Measurements from ENCODE around the gene GRM7. TPM values are rescaled to one million over a fixed set of nuclear protein-coding genes. Genes with fewer than 3 reads are reported as not detected.

Gene GRM7
- total and polyA plus RNA-seq, 2 experiments from 2014 or later, result 0.40 TPM; not detected in 1

- Mint-ChIP-seq H3K27me3 (ENCODE audit: insufficient read depth, low read depth, poor library complexity) (no peaks in the 10 kb centered on the region), H3K4me3 (no peak overlapping the region), H3K9me3 (peaks cover 76% of the 10 kb centered on the region), H3K27ac (no peak overlapping the region), H3K4me1 (peaks cover 5% of the 10 kb centered on the region; the same call in 2 of the 3 replicates), H3K36me3 (ENCODE audit: low read depth) (no peaks in the 10 kb centered on the region; the same call in 2 of the 3 replicates)
- Histone ChIP-seq H3K27ac (ENCODE audit: low read depth) (no peak overlapping the region), H3K27me3 (ENCODE audit: insufficient read depth) (no peaks in the 10 kb centered on the region), H3K9me2 (ENCODE audit: insufficient read depth) (no peaks in the 10 kb centered on the region), H3K4me1 (ENCODE audit: insufficient read depth) (0 out of 2 replicates have a peak, but pooled peaks cover 5% of the 10 kb centered on the region), H3K4me3 (no peak overlapping the region), H3K36me3 (ENCODE audit: insufficient read depth) (no peaks in the 10 kb centered on the region), H3F3A (replicated peaks; ENCODE audit: low read depth) (no peaks in the 10 kb centered on the region), H3K79me2 (replicated peaks; ENCODE audit: insufficient read depth) (no peaks in the 10 kb centered on the region), H2AFZ (no peak overlapping the region), H3K4me2 (no peak overlapping the region), H4K20me1 (replicated peaks; ENCODE audit: insufficient read depth) (no peaks in the 10 kb centered on the region)
- DNase-seq (ENCODE audit: low spot score), result no peak
- no peak for ATAC-seq
- TF ChIP-seq ETS1 (IDR thresholded peaks at IDR 0.05), result no peak
- no peak for TF ChIP-seq JUNB (IDR thresholded peaks at IDR 0.05; ENCODE audit: unreplicated experiment)
- no peak for TF ChIP-seq EZH2 (IDR thresholded peaks at IDR 0.05; ENCODE audit: low read depth, unreplicated experiment)
- TF ChIP-seq, protein P1, sequence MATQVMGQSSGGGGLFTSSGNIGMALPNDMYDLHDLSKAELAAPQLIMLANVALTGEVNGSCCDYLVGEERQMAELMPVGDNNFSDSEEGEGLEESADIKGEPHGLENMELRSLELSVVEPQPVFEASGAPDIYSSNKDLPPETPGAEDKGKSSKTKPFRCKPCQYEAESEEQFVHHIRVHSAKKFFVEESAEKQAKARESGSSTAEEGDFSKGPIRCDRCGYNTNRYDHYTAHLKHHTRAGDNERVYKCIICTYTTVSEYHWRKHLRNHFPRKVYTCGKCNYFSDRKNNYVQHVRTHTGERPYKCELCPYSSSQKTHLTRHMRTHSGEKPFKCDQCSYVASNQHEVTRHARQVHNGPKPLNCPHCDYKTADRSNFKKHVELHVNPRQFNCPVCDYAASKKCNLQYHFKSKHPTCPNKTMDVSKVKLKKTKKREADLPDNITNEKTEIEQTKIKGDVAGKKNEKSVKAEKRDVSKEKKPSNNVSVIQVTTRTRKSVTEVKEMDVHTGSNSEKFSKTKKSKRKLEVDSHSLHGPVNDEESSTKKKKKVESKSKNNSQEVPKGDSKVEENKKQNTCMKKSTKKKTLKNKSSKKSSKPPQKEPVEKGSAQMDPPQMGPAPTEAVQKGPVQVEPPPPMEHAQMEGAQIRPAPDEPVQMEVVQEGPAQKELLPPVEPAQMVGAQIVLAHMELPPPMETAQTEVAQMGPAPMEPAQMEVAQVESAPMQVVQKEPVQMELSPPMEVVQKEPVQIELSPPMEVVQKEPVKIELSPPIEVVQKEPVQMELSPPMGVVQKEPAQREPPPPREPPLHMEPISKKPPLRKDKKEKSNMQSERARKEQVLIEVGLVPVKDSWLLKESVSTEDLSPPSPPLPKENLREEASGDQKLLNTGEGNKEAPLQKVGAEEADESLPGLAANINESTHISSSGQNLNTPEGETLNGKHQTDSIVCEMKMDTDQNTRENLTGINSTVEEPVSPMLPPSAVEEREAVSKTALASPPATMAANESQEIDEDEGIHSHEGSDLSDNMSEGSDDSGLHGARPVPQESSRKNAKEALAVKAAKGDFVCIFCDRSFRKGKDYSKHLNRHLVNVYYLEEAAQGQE (IDR thresholded peaks at IDR 0.05; ENCODE audit: unreplicated experiment), result no peak
- no peak for TF ChIP-seq ZNF114 (CRISPR knock-in tag; IDR thresholded peaks at IDR 0.05)
- no peak for TF ChIP-seq POLR2AphosphoS5 (IDR thresholded peaks at IDR 0.05; ENCODE audit: low read depth)
- TF ChIP-seq EZH2phosphoT487 (IDR thresholded peaks at IDR 0.05; ENCODE audit: unreplicated experiment), result no peak
- TF ChIP-seq STAT1 (IDR thresholded peaks at IDR 0.05; ENCODE audit: unreplicated experiment), result no peak
- no peak for TF ChIP-seq NANOG (IDR thresholded peaks at IDR 0.05; ENCODE audit: borderline replicate concordance)
- TF ChIP-seq, protein P2, sequence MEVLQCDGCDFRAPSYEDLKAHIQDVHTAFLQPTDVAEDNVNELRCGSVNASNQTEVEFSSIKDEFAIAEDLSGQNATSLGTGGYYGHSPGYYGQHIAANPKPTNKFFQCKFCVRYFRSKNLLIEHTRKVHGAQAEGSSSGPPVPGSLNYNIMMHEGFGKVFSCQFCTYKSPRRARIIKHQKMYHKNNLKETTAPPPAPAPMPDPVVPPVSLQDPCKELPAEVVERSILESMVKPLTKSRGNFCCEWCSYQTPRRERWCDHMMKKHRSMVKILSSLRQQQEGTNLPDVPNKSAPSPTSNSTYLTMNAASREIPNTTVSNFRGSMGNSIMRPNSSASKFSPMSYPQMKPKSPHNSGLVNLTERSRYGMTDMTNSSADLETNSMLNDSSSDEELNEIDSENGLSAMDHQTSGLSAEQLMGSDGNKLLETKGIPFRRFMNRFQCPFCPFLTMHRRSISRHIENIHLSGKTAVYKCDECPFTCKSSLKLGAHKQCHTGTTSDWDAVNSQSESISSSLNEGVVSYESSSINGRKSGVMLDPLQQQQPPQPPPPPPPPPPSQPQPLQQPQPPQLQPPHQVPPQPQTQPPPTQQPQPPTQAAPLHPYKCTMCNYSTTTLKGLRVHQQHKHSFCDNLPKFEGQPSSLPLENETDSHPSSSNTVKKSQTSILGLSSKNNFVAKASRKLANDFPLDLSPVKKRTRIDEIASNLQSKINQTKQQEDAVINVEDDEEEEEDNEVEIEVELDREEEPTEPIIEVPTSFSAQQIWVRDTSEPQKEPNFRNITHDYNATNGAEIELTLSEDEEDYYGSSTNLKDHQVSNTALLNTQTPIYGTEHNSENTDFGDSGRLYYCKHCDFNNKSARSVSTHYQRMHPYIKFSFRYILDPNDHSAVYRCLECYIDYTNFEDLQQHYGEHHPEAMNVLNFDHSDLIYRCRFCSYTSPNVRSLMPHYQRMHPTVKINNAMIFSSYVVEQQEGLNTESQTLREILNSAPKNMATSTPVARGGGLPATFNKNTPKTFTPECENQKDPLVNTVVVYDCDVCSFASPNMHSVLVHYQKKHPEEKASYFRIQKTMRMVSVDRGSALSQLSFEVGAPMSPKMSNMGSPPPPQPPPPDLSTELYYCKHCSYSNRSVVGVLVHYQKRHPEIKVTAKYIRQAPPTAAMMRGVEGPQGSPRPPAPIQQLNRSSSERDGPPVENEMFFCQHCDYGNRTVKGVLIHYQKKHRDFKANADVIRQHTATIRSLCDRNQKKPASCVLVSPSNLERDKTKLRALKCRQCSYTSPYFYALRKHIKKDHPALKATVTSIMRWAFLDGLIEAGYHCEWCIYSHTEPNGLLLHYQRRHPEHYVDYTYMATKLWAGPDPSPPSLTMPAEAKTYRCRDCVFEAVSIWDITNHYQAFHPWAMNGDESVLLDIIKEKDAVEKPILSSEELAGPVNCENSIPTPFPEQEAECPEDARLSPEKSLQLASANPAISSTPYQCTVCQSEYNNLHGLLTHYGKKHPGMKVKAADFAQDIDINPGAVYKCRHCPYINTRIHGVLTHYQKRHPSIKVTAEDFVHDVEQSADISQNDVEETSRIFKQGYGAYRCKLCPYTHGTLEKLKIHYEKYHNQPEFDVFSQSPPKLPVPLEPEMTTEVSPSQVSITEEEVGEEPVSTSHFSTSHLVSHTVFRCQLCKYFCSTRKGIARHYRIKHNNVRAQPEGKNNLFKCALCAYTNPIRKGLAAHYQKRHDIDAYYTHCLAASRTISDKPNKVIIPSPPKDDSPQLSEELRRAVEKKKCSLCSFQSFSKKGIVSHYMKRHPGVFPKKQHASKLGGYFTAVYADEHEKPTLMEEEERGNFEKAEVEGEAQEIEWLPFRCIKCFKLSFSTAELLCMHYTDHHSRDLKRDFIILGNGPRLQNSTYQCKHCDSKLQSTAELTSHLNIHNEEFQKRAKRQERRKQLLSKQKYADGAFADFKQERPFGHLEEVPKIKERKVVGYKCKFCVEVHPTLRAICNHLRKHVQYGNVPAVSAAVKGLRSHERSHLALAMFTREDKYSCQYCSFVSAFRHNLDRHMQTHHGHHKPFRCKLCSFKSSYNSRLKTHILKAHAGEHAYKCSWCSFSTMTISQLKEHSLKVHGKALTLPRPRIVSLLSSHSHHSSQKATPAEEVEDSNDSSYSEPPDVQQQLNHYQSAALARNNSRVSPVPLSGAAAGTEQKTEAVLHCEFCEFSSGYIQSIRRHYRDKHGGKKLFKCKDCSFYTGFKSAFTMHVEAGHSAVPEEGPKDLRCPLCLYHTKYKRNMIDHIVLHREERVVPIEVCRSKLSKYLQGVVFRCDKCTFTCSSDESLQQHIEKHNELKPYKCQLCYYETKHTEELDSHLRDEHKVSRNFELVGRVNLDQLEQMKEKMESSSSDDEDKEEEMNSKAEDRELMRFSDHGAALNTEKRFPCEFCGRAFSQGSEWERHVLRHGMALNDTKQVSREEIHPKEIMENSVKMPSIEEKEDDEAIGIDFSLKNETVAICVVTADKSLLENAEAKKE (CRISPR knock-in tag; IDR thresholded peaks at IDR 0.05), result no peak
- TF ChIP-seq, protein P3, sequence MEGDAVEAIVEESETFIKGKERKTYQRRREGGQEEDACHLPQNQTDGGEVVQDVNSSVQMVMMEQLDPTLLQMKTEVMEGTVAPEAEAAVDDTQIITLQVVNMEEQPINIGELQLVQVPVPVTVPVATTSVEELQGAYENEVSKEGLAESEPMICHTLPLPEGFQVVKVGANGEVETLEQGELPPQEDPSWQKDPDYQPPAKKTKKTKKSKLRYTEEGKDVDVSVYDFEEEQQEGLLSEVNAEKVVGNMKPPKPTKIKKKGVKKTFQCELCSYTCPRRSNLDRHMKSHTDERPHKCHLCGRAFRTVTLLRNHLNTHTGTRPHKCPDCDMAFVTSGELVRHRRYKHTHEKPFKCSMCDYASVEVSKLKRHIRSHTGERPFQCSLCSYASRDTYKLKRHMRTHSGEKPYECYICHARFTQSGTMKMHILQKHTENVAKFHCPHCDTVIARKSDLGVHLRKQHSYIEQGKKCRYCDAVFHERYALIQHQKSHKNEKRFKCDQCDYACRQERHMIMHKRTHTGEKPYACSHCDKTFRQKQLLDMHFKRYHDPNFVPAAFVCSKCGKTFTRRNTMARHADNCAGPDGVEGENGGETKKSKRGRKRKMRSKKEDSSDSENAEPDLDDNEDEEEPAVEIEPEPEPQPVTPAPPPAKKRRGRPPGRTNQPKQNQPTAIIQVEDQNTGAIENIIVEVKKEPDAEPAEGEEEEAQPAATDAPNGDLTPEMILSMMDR (conservative IDR thresholded peaks at IDR 0.05; ENCODE audit: low read depth in 2 of 2), result no peak
- TF ChIP-seq ZNF331 (CRISPR knock-in tag; IDR thresholded peaks at IDR 0.05; ENCODE audit: low read depth), result no peak
Measured at GRCh38 chr3:7205535-7205934, 344.6 kb downstream of the GRM7 start.
